Hepatocyte (in vitro differentiated cells): ENCODE results near the gene SLC6A12.

Experiments used
- EZH2 ChIP-seq: fragments of 200-600 bp; sonication (generic); IDR thresholded peaks from 2 replicates; pipeline ENCODE4 v1.6.1; 2016; ENCODE audit warnings: antibody characterized with exemption, mild to moderate bottlenecking, borderline replicate concordance
- EZH2phosphoT487 ChIP-seq: fragments of 200-600 bp; sonication (generic); IDR thresholded peaks from one replicate; pipeline ENCODE4 v1.6.1; 2018; ENCODE audit warnings: antibody characterized with exemption, mild to moderate bottlenecking, low read depth, moderate library complexity; ENCODE audit not compliant: unreplicated experiment, severe bottlenecking
- TF ChIP-seq, protein P1 (sequence below): fragments of 200-600 bp; sonication (generic); IDR thresholded peaks from 2 replicates; pipeline ENCODE4 v1.5.1; 2016; ENCODE audit warnings: antibody characterized with exemption, mild to moderate bottlenecking; ENCODE audit not compliant: poor library complexity

DNA sequence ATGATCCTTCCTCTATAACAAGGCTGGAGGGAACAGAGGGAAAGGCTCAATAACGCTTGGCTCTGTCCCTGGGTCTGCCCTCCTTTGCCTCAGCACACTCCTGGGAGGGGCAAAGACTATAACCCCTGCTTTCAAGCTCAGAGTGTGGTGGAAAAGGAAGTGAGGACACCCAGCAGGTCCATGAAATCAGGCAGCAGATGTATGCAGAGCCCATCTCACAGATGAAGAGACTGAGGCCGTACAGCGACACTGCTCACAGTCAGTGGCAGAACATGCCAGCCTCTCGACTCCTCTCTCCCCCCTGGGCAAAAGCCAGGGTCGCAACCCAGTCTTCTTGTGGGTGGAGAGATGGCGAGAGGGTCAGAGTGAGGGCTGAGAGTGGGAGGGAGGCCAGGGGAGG, 39.8 kb downstream of the SLC6A12 start:
- TF ChIP-seq, protein P1, sequence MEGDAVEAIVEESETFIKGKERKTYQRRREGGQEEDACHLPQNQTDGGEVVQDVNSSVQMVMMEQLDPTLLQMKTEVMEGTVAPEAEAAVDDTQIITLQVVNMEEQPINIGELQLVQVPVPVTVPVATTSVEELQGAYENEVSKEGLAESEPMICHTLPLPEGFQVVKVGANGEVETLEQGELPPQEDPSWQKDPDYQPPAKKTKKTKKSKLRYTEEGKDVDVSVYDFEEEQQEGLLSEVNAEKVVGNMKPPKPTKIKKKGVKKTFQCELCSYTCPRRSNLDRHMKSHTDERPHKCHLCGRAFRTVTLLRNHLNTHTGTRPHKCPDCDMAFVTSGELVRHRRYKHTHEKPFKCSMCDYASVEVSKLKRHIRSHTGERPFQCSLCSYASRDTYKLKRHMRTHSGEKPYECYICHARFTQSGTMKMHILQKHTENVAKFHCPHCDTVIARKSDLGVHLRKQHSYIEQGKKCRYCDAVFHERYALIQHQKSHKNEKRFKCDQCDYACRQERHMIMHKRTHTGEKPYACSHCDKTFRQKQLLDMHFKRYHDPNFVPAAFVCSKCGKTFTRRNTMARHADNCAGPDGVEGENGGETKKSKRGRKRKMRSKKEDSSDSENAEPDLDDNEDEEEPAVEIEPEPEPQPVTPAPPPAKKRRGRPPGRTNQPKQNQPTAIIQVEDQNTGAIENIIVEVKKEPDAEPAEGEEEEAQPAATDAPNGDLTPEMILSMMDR, result no peak
- TF ChIP-seq EZH2 (no peak), EZH2phosphoT487 (no peak)
